Lower leg skin (tissue), 4 donors: ENCODE results near the gene GRIK2. TPM values are rescaled to one million over a fixed set of nuclear protein-coding genes. Genes with fewer than 3 reads are reported as not detected.

ENCODE experiments used
- DNase-seq, 2 donors: peaks; one replicate each; pipeline ENCODE4 v3.0.0-alpha.2; 2019; ENCODE audit warnings: low spot score in 2 of 2
- H3K4me3 ChIP-seq: fragments of 200-600 bp; sonication (generic); 2 replicates; pipeline ENCODE4 v1.5.1; 2017; ENCODE audit warnings: mild to moderate bottlenecking, low read depth; ENCODE audit not compliant: poor library complexity, severe bottlenecking
- POLR2A ChIP-seq, 2 donors: fragments of 450-650 bp; IDR thresholded peaks; one replicate each; pipeline ENCODE4 v1.6.1; 2016 to 2017; ENCODE audit warnings: antibody characterized with exemption in 2 of 2, mild to moderate bottlenecking in 1 of 2, moderate library complexity in 1 of 2
- WGBS, 2 donors: methylation state at CpG; one replicate each; pipeline ENCODE4 v1.1.5; 2018; 5-methylcytosine and 5-hydroxymethylcytosine counted together
- intact Hi-C: fragments of 100-400 bp; cut with DNase I; formaldehyde crosslinking; loops from one replicate; pipeline ENCODE4 v1.15.0; 2023; ENCODE audit warnings: low total_unique reads
- total RNA-seq, 4 donors: library from RNA; depleted of rRNA; stranded (reverse); fragments of >200 nt; gene quantifications; one replicate each; pipeline ENCODE4 v1.1.0, GENCODE V29; 2016
- TF ChIP-seq, protein P1 (sequence below), 3 donors: fragments of 450-650 bp; IDR thresholded peaks; one replicate each; pipeline ENCODE4 v1.5.1; 2016; ENCODE audit warnings: antibody characterized with exemption in 3 of 3, mild to moderate bottlenecking in 3 of 3, moderate library complexity in 2 of 3

The GRIK2 gene
- total RNA-seq, 4 donors from 2014 or later: 0.04 to 2.0 (median 0.60) TPM

DNA sequence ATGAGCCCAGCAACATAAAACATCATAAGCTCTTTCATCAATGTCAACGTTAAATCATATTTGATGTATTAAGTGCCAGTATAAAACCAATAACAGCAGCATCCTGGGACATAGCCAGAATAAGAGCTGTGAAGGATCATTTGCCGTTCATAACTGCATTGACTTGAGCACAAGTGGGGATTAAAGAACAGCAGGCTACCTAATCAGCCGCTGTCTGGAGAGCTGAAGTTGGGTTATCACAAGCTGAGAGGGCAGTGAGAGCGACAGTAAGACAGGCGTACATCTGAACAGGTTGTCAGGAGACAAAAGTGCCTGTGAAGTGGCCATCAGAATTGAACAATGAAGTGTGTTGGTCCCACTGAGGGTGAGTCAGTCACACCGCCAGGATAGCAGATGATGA, 269.6 kb downstream of the GRIK2 start:
- no peak overlapping the region for H3K4me3 ChIP-seq
- TF ChIP-seq POLR2A (IDR thresholded peaks at IDR 0.05): no peak
- TF ChIP-seq, protein P1, sequence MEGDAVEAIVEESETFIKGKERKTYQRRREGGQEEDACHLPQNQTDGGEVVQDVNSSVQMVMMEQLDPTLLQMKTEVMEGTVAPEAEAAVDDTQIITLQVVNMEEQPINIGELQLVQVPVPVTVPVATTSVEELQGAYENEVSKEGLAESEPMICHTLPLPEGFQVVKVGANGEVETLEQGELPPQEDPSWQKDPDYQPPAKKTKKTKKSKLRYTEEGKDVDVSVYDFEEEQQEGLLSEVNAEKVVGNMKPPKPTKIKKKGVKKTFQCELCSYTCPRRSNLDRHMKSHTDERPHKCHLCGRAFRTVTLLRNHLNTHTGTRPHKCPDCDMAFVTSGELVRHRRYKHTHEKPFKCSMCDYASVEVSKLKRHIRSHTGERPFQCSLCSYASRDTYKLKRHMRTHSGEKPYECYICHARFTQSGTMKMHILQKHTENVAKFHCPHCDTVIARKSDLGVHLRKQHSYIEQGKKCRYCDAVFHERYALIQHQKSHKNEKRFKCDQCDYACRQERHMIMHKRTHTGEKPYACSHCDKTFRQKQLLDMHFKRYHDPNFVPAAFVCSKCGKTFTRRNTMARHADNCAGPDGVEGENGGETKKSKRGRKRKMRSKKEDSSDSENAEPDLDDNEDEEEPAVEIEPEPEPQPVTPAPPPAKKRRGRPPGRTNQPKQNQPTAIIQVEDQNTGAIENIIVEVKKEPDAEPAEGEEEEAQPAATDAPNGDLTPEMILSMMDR (IDR thresholded peaks at IDR 0.05): no peak
- WGBS, 2 donors: 51 to 65% methylated on average over 6 of the region's 6 CpGs
- DNase-seq: no peak
- intact Hi-C loops: no loop called here

DNA sequence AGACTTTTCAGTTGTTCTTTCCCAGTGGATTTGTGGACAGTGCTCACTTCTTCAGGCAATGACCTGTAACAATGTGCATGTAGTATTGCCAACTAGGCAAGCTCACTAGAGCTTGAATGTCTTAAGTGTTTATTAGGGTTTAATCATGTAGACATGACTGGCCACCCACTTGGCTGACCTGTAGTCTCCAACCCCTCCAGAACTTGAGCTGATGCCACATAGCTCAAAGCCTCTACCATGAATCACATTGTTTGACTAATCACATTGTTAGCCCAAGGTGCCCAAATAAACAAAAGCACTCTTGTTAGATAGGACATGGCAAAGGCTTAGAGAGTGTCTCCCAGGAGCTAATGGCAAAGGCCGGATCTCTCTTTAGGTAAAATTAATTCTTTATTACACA, 272.7 kb downstream of the GRIK2 start:
- no peak overlapping the region for H3K4me3 ChIP-seq
- no peak for TF ChIP-seq POLR2A (IDR thresholded peaks at IDR 0.05)
- TF ChIP-seq, protein P1 (IDR thresholded peaks at IDR 0.05): no peak
- 62 to 65% methylated on average over 1 of the region's 1 CpG for WGBS, 2 donors
- intact Hi-C loops: no loop called here
- DNase-seq: no peak

DNA sequence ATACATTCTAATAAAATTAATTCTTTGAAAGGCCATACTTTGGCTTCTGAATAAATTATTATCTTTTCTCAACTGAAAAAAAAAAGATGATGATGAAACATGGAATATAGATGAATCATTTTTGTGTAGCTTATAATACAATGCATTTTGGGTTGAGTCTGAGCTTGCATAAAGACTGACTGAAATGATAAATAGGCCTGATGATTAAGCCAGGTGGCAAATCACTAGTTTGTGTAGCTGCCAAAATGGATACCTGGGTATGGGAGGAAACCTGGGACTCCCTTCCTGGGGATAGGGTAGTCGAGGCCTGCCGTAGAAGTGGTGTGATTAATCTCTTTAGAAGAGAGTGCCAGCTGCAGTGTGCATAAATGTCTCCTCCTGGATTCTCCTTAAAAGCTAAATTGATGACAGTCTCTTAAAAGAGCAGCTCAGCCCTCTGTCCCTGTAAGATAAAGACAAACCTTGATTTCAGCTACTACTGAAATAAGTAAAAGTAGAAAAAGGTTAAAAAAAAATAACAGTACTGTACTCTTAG, 275.1 kb downstream of the GRIK2 start:
- whole genome bisulfite sequencing, 2 donors: 35 to 43% methylated on average over 2 of the region's 2 CpGs
- DNase-seq: no peak
- intact Hi-C loops: no loop called here
- no peak overlapping the region for H3K4me3 ChIP-seq
- TF ChIP-seq, protein P1 (IDR thresholded peaks at IDR 0.05): no peak
- TF ChIP-seq POLR2A (IDR thresholded peaks at IDR 0.05): no peak

DNA sequence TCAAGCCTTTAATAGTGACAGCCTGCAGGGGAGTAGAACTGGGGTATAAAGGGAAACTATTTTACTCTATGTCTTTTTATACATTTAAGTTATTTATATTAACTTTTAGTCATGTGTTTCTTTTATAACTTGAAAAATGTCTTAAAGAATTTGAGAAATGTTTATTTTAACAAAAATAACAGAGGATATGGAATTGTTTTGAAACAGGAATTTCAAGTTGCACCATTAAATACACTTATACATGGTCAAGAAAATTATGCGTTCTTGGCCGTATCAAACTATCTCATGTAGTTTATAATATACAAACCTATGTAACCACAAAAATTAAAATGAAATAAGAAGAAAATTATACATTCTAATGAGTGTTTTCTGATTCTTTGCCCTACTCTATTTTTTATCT, 282.7 kb downstream of the GRIK2 start:
- WGBS, 2 donors: 93 to 95% methylated on average over 2 of the region's 2 CpGs
- DNase-seq: no peak
- H3K4me3 ChIP-seq: no peak overlapping the region
- TF ChIP-seq POLR2A (IDR thresholded peaks at IDR 0.05): no peak
- TF ChIP-seq, protein P1 (IDR thresholded peaks at IDR 0.05): no peak
- intact Hi-C loops: loop anchor here (10.0 kb wide), 1 partner anchor 1301 kb away; no protein-coding TSS in a partner anchor

DNA sequence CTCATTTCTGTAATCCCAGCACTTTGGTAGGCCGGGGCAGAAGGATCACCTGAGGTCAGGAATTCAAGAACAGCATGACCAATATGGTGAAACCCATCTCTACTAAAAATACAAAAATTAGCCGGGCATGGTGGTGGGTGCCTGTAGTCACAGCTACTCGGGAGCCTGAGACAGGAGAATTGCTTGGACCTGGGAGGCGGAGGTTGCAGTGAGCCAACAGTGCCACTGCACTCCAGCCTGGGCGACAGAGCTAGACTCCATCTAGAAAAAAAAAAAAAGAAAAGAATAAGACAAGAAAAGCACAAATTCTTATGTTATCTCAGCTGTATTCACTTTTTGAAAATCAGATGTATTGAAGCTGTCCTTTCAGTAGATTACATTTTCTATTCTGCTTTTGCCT, 289.4 kb downstream of the GRIK2 start:
- no peak overlapping the region for H3K4me3 ChIP-seq
- DNase-seq: no peak
- intact Hi-C loops: no loop called here
- no peak for TF ChIP-seq POLR2A (IDR thresholded peaks at IDR 0.05)
- 95 to 98% methylated on average over 5 of the region's 5 CpGs for WGBS, 2 donors

DNA sequence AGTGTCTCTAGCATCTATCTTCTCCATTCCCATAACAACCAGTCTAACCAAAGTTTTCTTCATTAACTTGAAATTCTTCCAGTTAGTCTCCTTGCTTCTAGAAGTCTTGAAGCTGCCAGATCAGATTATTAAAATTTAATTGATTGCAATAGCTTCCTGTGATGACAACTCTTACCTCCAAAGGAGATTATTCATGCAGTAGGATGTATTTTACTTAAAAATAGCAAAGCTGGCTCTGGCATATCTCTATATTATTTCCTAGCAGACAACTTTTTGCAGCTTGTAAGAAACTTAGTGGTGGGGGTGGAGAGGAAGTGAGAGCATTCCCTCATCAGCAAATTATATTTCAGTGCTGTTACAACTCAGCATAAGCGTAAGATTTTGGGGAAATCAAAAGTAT, 290.4 kb downstream of the GRIK2 start:
- 73 to 75% methylated on average over 1 of the region's 1 CpG for WGBS, 2 donors
- no peak overlapping the region for H3K4me3 ChIP-seq
- no peak for TF ChIP-seq POLR2A (IDR thresholded peaks at IDR 0.05)
- TF ChIP-seq, protein P1 (IDR thresholded peaks at IDR 0.05): no peak
- intact Hi-C loops: no loop called here
- no peak for DNase-seq
